Liver (tissue), 3 donors: ENCODE measurements around the gene ANKRD23.

Source experiments
- ATF3 ChIP-seq: IDR thresholded peaks from 2 replicates; pipeline ENCODE4 v1.6.1; 2016; ENCODE audit warnings: antibody characterized with exemption
- CTCF ChIP-seq: fragments of 150-350 bp; IDR thresholded peaks from 2 replicates; pipeline ENCODE4 v1.5.1; 2017; ENCODE audit warnings: improper control_type of control experiment, low read depth, low read length; ENCODE audit not compliant: missing input control
- GABPA ChIP-seq, 2 donors: IDR thresholded peaks in 1 of 2; conservative IDR thresholded peaks in 1 of 2; 2 replicates each; pipeline ENCODE4 v1.6.1; 2016; ENCODE audit warnings: antibody characterized with exemption in 2 of 2, mild to moderate bottlenecking in 1 of 2, moderate library complexity in 1 of 2
- MAX ChIP-seq: IDR thresholded peaks from 2 replicates; pipeline ENCODE4 v1.6.1; 2016; ENCODE audit warnings: antibody characterized with exemption
- RAD21 ChIP-seq, 2 donors: IDR thresholded peaks; 2 replicates each; pipeline ENCODE4 v1.6.1; 2016; ENCODE audit warnings: antibody characterized with exemption in 2 of 2, mild to moderate bottlenecking in 2 of 2
- REST ChIP-seq: IDR thresholded peaks from 2 replicates; pipeline ENCODE4 v1.6.1; 2016; ENCODE audit warnings: antibody characterized with exemption, mild to moderate bottlenecking
- SP1 ChIP-seq: IDR thresholded peaks from 2 replicates; pipeline ENCODE4 v1.6.1; 2018; ENCODE audit warnings: antibody characterized with exemption, mild to moderate bottlenecking
- TAF1 ChIP-seq: conservative IDR thresholded peaks from 2 replicates; pipeline ENCODE4 v1.6.1; 2016; ENCODE audit warnings: antibody characterized with exemption, mild to moderate bottlenecking
- YY1 ChIP-seq: IDR thresholded peaks from 2 replicates; pipeline ENCODE4 v1.6.1; 2016; ENCODE audit warnings: antibody characterized with exemption, mild to moderate bottlenecking
- ZBTB33 ChIP-seq: IDR thresholded peaks from 2 replicates; pipeline ENCODE4 v1.6.1; 2016; ENCODE audit warnings: antibody characterized with exemption
- donor health status: healthy.
- donor health status: healthy.

GRCh38 chr2:96811917-96812316 lies 31.9 kb downstream of the ANKRD23 start:
- TF ChIP-seq CTCF, result no peak
- no peak for TF ChIP-seq GABPA (IDR thresholded peaks at IDR 0.05 in 1 of 2, conservative IDR thresholded peaks at IDR 0.05 in 1 of 2)
- TF ChIP-seq ATF3, result no peak
- TF ChIP-seq ZBTB33, result no peak
- TF ChIP-seq MAX, result no peak
- TF ChIP-seq TAF1, result no peak
- no peak for TF ChIP-seq RAD21 (IDR thresholded peaks at IDR 0.05)
- no peak for TF ChIP-seq REST
- no peak for TF ChIP-seq YY1
- TF ChIP-seq SP1, result no peak
